Colonic mucosa (tissue), 4 donors: ENCODE results near the gene NOS1AP. TPM values are rescaled to one million over a fixed set of nuclear protein-coding genes. Genes with fewer than 3 reads are reported as not detected.

Experiments used
- DNase-seq: peaks from one replicate; pipeline ENCODE4 v3.0.0-alpha.2; 2020
- H3K27ac ChIP-seq: fragments of 200-600 bp; one replicate; pipeline ENCODE4 v1.8.0; 2021
- H3K27me3 ChIP-seq: fragments of 200-600 bp; one replicate; pipeline ENCODE4 v1.8.0; 2021
- H3K36me3 ChIP-seq: fragments of 200-600 bp; one replicate; pipeline ENCODE4 v1.8.0; 2021
- H3K4me1 ChIP-seq: fragments of 200-600 bp; one replicate; pipeline ENCODE4 v1.8.0; 2021; ENCODE audit warnings: mild to moderate bottlenecking
- H3K4me3 ChIP-seq: fragments of 200-600 bp; one replicate; pipeline ENCODE4 v1.8.0; 2021
- H3K9ac ChIP-seq, 2 donors: one replicate each; pipeline ENCODE4 v1.7.0; 2013; ENCODE audit warnings: control low read depth in 2 of 2, low read depth in 2 of 2, low read length in 2 of 2
- H3K9me3 ChIP-seq: fragments of 200-600 bp; one replicate; pipeline ENCODE4 v1.8.0; 2021
- intact Hi-C: fragments of 100-400 bp; cut with DNase I; formaldehyde crosslinking; loops from one replicate; pipeline ENCODE4 v1.14.1; 2022
- total RNA-seq, 2 donors: library from RNA; stranded (reverse); fragmentation: NEBNext Ultra II Directional in 1 of 2; extraction: Animal tissue kit (Norgen Biotek cat#: 25700) in 1 of 2; gene quantifications; one replicate each; pipeline ENCODE4 v1.2.1, GENCODE V29; 2021
- TF ChIP-seq, protein P1 (sequence below): fragments of 200-600 bp; IDR thresholded peaks from one replicate; pipeline ENCODE4 v1.8.0; 2022; ENCODE audit warnings: antibody characterized with exemption, mild to moderate bottlenecking
- donor health status: healthy.
- donor health status: DM: no; HTN: no; CAD: no.
- donor health status: DM: no; HTN: no; CAD: no.

Gene NOS1AP
- total RNA-seq, 2 donors from 2014 or later, result 9.0 to 14.4 TPM

- intact Hi-C loops, result no loop called here
- Histone ChIP-seq H3K9ac (no peak overlapping the region), H3K4me1 (no peaks in the 10 kb centered on the region), H3K36me3 (no peaks in the 10 kb centered on the region), H3K9me3 (no peaks in the 10 kb centered on the region), H3K27me3 (no peaks in the 10 kb centered on the region), H3K27ac (no peak overlapping the region), H3K4me3 (no peak overlapping the region)
- TF ChIP-seq, protein P1, sequence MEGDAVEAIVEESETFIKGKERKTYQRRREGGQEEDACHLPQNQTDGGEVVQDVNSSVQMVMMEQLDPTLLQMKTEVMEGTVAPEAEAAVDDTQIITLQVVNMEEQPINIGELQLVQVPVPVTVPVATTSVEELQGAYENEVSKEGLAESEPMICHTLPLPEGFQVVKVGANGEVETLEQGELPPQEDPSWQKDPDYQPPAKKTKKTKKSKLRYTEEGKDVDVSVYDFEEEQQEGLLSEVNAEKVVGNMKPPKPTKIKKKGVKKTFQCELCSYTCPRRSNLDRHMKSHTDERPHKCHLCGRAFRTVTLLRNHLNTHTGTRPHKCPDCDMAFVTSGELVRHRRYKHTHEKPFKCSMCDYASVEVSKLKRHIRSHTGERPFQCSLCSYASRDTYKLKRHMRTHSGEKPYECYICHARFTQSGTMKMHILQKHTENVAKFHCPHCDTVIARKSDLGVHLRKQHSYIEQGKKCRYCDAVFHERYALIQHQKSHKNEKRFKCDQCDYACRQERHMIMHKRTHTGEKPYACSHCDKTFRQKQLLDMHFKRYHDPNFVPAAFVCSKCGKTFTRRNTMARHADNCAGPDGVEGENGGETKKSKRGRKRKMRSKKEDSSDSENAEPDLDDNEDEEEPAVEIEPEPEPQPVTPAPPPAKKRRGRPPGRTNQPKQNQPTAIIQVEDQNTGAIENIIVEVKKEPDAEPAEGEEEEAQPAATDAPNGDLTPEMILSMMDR, result no peak
- no peak for DNase-seq
Measured at GRCh38 chr1:162326559-162326958, 257.1 kb downstream of the NOS1AP start.

- no peaks in the 10 kb centered on the region for H3K36me3 ChIP-seq
- H3K27me3 ChIP-seq, result no peaks in the 10 kb centered on the region
- no peak overlapping the region for H3K4me3 ChIP-seq
- H3K27ac ChIP-seq, result no peak overlapping the region
- H3K9ac ChIP-seq, result no peak overlapping the region
- TF ChIP-seq, protein P1, result no peak
- no peaks in the 10 kb centered on the region for H3K9me3 ChIP-seq
- no peak for DNase-seq
- intact Hi-C loops, result no loop called here
- H3K4me1 ChIP-seq, result no peaks in the 10 kb centered on the region
Measured at GRCh38 chr1:162327144-162327787, 257.8 kb downstream of the NOS1AP start.

DNA sequence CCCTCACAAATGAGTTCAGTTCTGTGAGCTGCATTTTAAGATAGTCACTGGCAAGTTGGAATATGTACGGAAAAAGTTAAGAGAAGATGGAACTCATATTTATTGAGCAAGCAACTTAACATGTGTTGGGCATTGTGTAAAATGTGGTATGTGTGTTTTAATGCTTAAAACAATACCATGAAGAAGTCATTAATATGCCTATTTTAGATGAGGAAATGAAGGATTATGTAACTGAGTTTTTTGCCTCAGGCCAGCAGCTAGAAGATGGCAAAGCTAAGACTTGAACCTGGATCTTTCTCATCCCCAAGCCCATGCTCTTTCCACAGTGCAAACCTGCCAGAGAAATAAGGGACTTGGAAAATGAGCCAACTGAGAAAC, 258.3 kb downstream of the NOS1AP start:
- no peaks in the 10 kb centered on the region for H3K27me3 ChIP-seq
- TF ChIP-seq, protein P1, result no peak
- H3K36me3 ChIP-seq, result no peaks in the 10 kb centered on the region
- H3K27ac ChIP-seq, result no peak overlapping the region
- DNase-seq, result no peak
- no peaks in the 10 kb centered on the region for H3K4me1 ChIP-seq
- no peak overlapping the region for H3K9ac ChIP-seq
- H3K9me3 ChIP-seq, result no peaks in the 10 kb centered on the region
- no peak overlapping the region for H3K4me3 ChIP-seq
- intact Hi-C loops, result no loop called here

DNA sequence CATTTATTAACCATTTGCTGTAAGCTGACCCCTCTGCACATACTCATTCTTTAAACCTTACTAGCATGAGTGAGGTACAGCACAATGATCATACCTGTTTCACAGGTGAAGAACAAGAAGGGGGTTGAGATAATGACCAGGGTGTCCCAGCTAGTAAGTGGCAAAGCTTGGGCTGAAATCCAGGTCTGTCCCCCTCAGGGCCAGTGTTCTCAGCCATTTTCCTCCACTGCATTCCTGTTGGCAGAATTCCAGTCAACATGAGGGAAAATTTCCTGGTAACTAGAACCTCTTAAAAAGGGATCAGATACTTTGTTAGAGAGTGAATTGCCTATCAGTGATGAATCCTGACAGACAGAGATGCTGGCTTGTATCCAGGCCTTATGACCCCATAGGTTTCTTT, 259.0 kb downstream of the NOS1AP start:
- Histone ChIP-seq H3K9ac (no peak overlapping the region), H3K9me3 (no peaks in the 10 kb centered on the region), H3K4me1 (no peaks in the 10 kb centered on the region), H3K36me3 (no peaks in the 10 kb centered on the region), H3K27me3 (no peaks in the 10 kb centered on the region), H3K27ac (no peak overlapping the region), H3K4me3 (no peak overlapping the region)
- no peak for DNase-seq
- intact Hi-C loops, result no loop called here
- TF ChIP-seq, protein P1, result no peak

- H3K27me3 ChIP-seq, result no peaks in the 10 kb centered on the region
- no peak overlapping the region for H3K4me3 ChIP-seq
- no peaks in the 10 kb centered on the region for H3K36me3 ChIP-seq
- no peak overlapping the region for H3K27ac ChIP-seq
- intact Hi-C loops, result no loop called here
- H3K9ac ChIP-seq, result no peak overlapping the region
- TF ChIP-seq, protein P1, result no peak
- H3K9me3 ChIP-seq, result no peaks in the 10 kb centered on the region
- no peaks in the 10 kb centered on the region for H3K4me1 ChIP-seq
- DNase-seq, result no peak
Measured at GRCh38 chr1:162329826-162330225, 260.3 kb downstream of the NOS1AP start.
